NCI-H460 (cell line): Measurements from ENCODE around the gene RALB. TPM values are rescaled to one million over a fixed set of nuclear protein-coding genes. Genes with fewer than 3 reads are reported as not detected.
"Not testable (repeated sequence)": the region's sequence is repeated elsewhere in the genome, so short reads cannot be mapped to it uniquely, and the experiment has no call there.

Source experiments
- DNase-seq: peaks from one replicate; pipeline ENCODE4 v3.0.0-alpha.2; 2016; ENCODE audit warnings: low read depth; ENCODE audit errors: extremely low read depth
- total RNA-seq: library from RNA; depleted of rRNA; stranded (reverse); fragments of >200 nt; shearing (Covaris generic); gene quantifications from 2 replicates; pipeline ENCODE4 v1.2.3, GENCODE V29; 2014

Gene RALB
- total RNA-seq, 1 experiment from 2014 or later = 45.6 TPM

GRCh38 chr2:120290737-120291136 is 38.1 kb downstream of the RALB start:
- no peak for DNase-seq

- no peak for DNase-seq
Observed at GRCh38 chr2:120291401-120292311, 39.0 kb downstream of the RALB start.

- no peak for DNase-seq
Observed at GRCh38 chr2:120293096-120294007, 40.7 kb downstream of the RALB start.

GRCh38 chr2:120294008-120294340 is 41.3 kb downstream of the RALB start:
- DNase-seq = no peak

- DNase-seq = no peak
Observed at GRCh38 chr2:120298173-120298835, 45.7 kb downstream of the RALB start.

- DNase-seq = no peak
Observed at GRCh38 chr2:120299004-120299403, 46.4 kb downstream of the RALB start.

GRCh38 chr2:120299561-120299960 is 46.9 kb downstream of the RALB start:
- no peak for DNase-seq

GRCh38 chr2:120300385-120300784 is 47.7 kb downstream of the RALB start:
- no peak for DNase-seq

GRCh38 chr2:120301284-120301683 is 48.6 kb downstream of the RALB start:
- no peak for DNase-seq

GRCh38 chr2:120302301-120302700 is 49.6 kb downstream of the RALB start:
- no peak for DNase-seq

- DNase-seq = no peak
Observed at GRCh38 chr2:120303177-120303576, 50.5 kb downstream of the RALB start.

GRCh38 chr2:120305296-120305695 is 52.6 kb downstream of the RALB start:
- peak; percentile 15 for DNase-seq

GRCh38 chr2:120305937-120306490 is 53.4 kb downstream of the RALB start:
- no peak for DNase-seq

- no peak for DNase-seq
Observed at GRCh38 chr2:120307482-120307881, 54.8 kb downstream of the RALB start.

GRCh38 chr2:120308038-120308910 is 55.6 kb downstream of the RALB start:
- no peak for DNase-seq

GRCh38 chr2:120310136-120310535 is 57.5 kb downstream of the RALB start:
- no peak for DNase-seq

GRCh38 chr2:120310841-120311240 is 58.2 kb downstream of the RALB start:
- not testable (repeated sequence) for DNase-seq

GRCh38 chr2:120312076-120312475 is 59.4 kb downstream of the RALB start:
- no peak for DNase-seq

- peak; percentile 73 for DNase-seq
Observed at GRCh38 chr2:120312860-120313694, 60.4 kb downstream of the RALB start.
